ENCODE data around the gene HAL.

Gene HAL

DNA sequence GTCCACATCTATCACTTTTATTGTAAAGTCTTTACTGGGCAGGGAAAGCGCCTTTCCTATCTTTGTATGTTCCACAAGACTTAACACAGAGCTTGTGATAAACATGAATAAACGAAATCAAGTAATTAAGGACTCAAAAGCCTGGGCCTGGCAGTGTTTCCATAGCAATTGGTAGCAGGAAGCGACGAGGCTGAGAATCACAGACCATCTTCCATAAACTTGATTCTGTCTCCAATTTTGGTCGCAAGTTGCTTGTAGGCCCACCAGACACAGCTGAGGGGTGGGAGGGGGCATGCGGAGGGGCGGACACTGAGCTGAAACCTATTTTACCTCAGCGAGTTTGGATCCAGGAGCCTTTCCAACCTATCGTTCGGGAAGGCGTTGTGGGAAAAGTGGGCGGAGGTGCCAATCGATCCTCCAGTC, 54.0 kb downstream of the HAL start:
- Histone ChIP-seq H3K4me2 (ENCODE audit: low read length) (peak overlapping the region; percentile 96), H3K9ac (ENCODE audit: low read length) (peak overlapping the region; percentile 90)

DNA sequence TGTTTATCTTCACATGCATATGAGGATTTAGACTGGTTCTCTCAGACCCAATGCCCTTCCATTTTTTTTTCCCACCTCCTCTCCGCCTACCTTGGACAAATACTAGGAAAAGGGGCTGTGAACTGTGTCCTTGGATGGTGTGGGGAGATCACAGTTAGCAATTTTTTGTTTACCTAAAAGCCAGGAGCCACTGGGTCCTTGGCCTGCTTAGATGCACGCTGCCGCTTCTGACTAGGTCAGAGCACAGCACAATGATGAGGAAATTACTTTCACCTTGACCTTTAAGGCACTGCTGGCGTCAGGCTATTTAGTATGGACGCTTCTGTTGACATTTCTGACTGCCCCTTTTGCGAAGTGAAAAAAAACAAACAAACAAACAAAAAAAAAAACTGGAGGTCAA, 55.6 kb downstream of the HAL start:
- Histone ChIP-seq H2AFZ (ENCODE audit: low read depth, low read length) (no peak overlapping the region), H3K36me3 (replicated peaks; ENCODE audit: low read depth, low read length) (no peaks in the 10 kb centered on the region), H3K9ac (ENCODE audit: low read length) (no peak overlapping the region), H3K79me2 (ENCODE audit: low read length) (no peaks in the 10 kb centered on the region), H3K9me3 (ENCODE audit: insufficient read depth, low read length) (no peaks in the 10 kb centered on the region), H3K4me1 (ENCODE audit: low read length) (peaks cover 10% of the 10 kb centered on the region), H3K27ac (ENCODE audit: low read length) (no peak overlapping the region), H3K4me3 (ENCODE audit: low read length) (no peak overlapping the region), H4K20me1 (ENCODE audit: insufficient read depth, low read length) (no peaks in the 10 kb centered on the region), H3K4me2 (ENCODE audit: low read length) (no peak overlapping the region), H3K27me3 (ENCODE audit: low read depth, low read length) (no peaks in the 10 kb centered on the region)
- no peak for TF ChIP-seq EZH2phosphoT487 (IDR thresholded peaks at IDR 0.05; ENCODE audit: low read depth)
- TF ChIP-seq, protein P1, sequence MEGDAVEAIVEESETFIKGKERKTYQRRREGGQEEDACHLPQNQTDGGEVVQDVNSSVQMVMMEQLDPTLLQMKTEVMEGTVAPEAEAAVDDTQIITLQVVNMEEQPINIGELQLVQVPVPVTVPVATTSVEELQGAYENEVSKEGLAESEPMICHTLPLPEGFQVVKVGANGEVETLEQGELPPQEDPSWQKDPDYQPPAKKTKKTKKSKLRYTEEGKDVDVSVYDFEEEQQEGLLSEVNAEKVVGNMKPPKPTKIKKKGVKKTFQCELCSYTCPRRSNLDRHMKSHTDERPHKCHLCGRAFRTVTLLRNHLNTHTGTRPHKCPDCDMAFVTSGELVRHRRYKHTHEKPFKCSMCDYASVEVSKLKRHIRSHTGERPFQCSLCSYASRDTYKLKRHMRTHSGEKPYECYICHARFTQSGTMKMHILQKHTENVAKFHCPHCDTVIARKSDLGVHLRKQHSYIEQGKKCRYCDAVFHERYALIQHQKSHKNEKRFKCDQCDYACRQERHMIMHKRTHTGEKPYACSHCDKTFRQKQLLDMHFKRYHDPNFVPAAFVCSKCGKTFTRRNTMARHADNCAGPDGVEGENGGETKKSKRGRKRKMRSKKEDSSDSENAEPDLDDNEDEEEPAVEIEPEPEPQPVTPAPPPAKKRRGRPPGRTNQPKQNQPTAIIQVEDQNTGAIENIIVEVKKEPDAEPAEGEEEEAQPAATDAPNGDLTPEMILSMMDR (IDR thresholded peaks at IDR 0.05; ENCODE audit: low read depth, low read length), result no peak

More for the DNA sequence above, 54.0 kb downstream of the HAL start:
- peak overlapping the region; percentile 89 for H3K4me3 ChIP-seq (ENCODE audit: low read length)
- H3K36me3 ChIP-seq (replicated peaks; ENCODE audit: low read depth, low read length), result no peaks in the 10 kb centered on the region
- 0 out of 2 replicates have a peak, but pooled peaks cover 4% of the 10 kb centered on the region for H3K27me3 ChIP-seq (ENCODE audit: low read depth, low read length)
- peaks cover 10% of the 10 kb centered on the region for H3K4me1 ChIP-seq (ENCODE audit: low read length)
- peak overlapping the region; percentile 84; the same call in 1 of the 2 replicates for H2AFZ ChIP-seq (ENCODE audit: low read depth, low read length)
- no peaks in the 10 kb centered on the region for H4K20me1 ChIP-seq (ENCODE audit: insufficient read depth, low read length)
- no peaks in the 10 kb centered on the region for H3K9me3 ChIP-seq (ENCODE audit: insufficient read depth, low read length)
- no peak overlapping the region for H3K27ac ChIP-seq (ENCODE audit: low read length)
- no peak for TF ChIP-seq EZH2phosphoT487 (IDR thresholded peaks at IDR 0.05; ENCODE audit: low read depth)
- TF ChIP-seq, protein P1 (IDR thresholded peaks at IDR 0.05; ENCODE audit: low read depth, low read length), result no peak
- H3K79me2 ChIP-seq (ENCODE audit: low read length), result no peaks in the 10 kb centered on the region

Measured in OCI-LY3 (cell line).